GM12878 (cell line): ENCODE data around the gene TNRC6C. TPM values are rescaled to one million over a fixed set of nuclear protein-coding genes. Genes with fewer than 3 reads are reported as not detected.

ENCODE experiments used
- BACH1 ChIP-seq: fragments of 450-650 bp; IDR thresholded peaks from 2 replicates; pipeline ENCODE4 v1.6.1; 2017; ENCODE audit warnings: mild to moderate bottlenecking, borderline replicate concordance
- BHLHE40 ChIP-seq, 2 experiments: fragments of 450-650 bp in 1 of 2; IDR thresholded peaks; 2 replicates each; pipeline ENCODE4 v1.6.1; 2011 to 2017; ENCODE audit warnings: low read depth in 2 of 2, borderline replicate concordance in 1 of 2, improper control_type of control experiment in 1 of 2, low read length in 1 of 2, mild to moderate bottlenecking in 1 of 2
- CREM ChIP-seq: IDR thresholded peaks from 2 replicates; pipeline ENCODE4 v1.6.1; 2014; ENCODE audit warnings: antibody characterized with exemption, low read depth
- CTCF ChIP-seq, 3 experiments: IDR thresholded peaks in 2 of 3; conservative IDR thresholded peaks in 1 of 3; 2 replicates each; pipeline ENCODE4 v1.5.1; 2011; ENCODE audit warnings: low read depth in 3 of 3, low read length in 3 of 3, mild to moderate bottlenecking in 3 of 3, control low read depth in 2 of 3, moderate library complexity in 2 of 3, inconsistent platforms in 1 of 3, mixed read lengths in 1 of 3; ENCODE audit not compliant: control insufficient read depth in 2 of 3, insufficient read depth in 1 of 3; ENCODE audit errors: extremely low read depth in 1 of 3
- E2F4 ChIP-seq: IDR thresholded peaks from 2 replicates; pipeline ENCODE4 v1.6.1; 2012; ENCODE audit warnings: low read depth, low read length, improper control_type of control experiment
- ESRRA ChIP-seq: IDR thresholded peaks from 2 replicates; pipeline ENCODE4 v1.6.1; 2012; ENCODE audit warnings: mild to moderate bottlenecking, low read length, improper control_type of control experiment
- FOXM1 ChIP-seq: IDR thresholded peaks from 2 replicates; pipeline ENCODE4 v1.6.1; 2012; ENCODE audit warnings: low read depth, mild to moderate bottlenecking, inconsistent platforms, low read length, moderate library complexity
- IKZF2 ChIP-seq, 2 experiments: fragments of 450-650 bp; IDR thresholded peaks; 2 replicates each; pipeline ENCODE4 v1.6.1; 2017; ENCODE audit warnings: mild to moderate bottlenecking in 2 of 2, moderate library complexity in 2 of 2
- MAX ChIP-seq: IDR thresholded peaks from 2 replicates; pipeline ENCODE4 v1.6.1; 2012; ENCODE audit warnings: low read depth, low read length, improper control_type of control experiment
- MEF2A ChIP-seq: IDR thresholded peaks from 2 replicates; pipeline ENCODE4 v1.6.1; 2011; ENCODE audit warnings: low read depth, mild to moderate bottlenecking, low read length, moderate library complexity; ENCODE audit not compliant: insufficient read depth
- MEF2B ChIP-seq: fragments of 450-650 bp; IDR thresholded peaks from 2 replicates; pipeline ENCODE4 v1.6.1; 2018; ENCODE audit warnings: mild to moderate bottlenecking, moderate library complexity; ENCODE audit not compliant: partially characterized antibody, poor library complexity, severe bottlenecking
- SKIL ChIP-seq: fragments of 450-650 bp; IDR thresholded peaks from 2 replicates; pipeline ENCODE4 v1.6.1; 2017; ENCODE audit warnings: mild to moderate bottlenecking, low read depth, inconsistent platforms; ENCODE audit not compliant: poor library complexity, severe bottlenecking
- SMARCA5 ChIP-seq: fragments of 450-650 bp; IDR thresholded peaks from 2 replicates; pipeline ENCODE4 v1.6.1; 2017; ENCODE audit warnings: mild to moderate bottlenecking
- SP1 ChIP-seq: IDR thresholded peaks from one replicate; pipeline ENCODE4 v1.6.1; 2011; ENCODE audit warnings: low read depth, low read length
- TBL1XR1 ChIP-seq: IDR thresholded peaks from 2 replicates; pipeline ENCODE4 v1.6.1; 2012; ENCODE audit warnings: low read depth, low read length, improper control_type of control experiment
- USF2 ChIP-seq: IDR thresholded peaks from 2 replicates; pipeline ENCODE4 v1.6.1; 2011; ENCODE audit warnings: low read depth, low read length, improper control_type of control experiment, borderline replicate concordance
- ZNF592 ChIP-seq: fragments of 450-650 bp; IDR thresholded peaks from 2 replicates; pipeline ENCODE4 v1.6.1; 2017; ENCODE audit warnings: mild to moderate bottlenecking, moderate library complexity
- polyA plus RNA-seq, 11 experiments: library from polyadenylated mRNA; depleted of rRNA in 4 of 11; unstranded in 6 of 11; stranded (reverse) in 5 of 11; fragments of >200 nt; fragmentation: Nextera tagmentation in 4 of 11; fragmentation: Illumina TruSeq in 1 of 11; extraction: Ambion mirVana in 4 of 11; extraction: Trizol in 1 of 11; gene quantifications; 1 replicate in 1 of 11; 2 replicates in 10 of 11; pipeline versions ENCODE4 v1.2.1 to v1.2.3, GENCODE V29; 2011 to 2016; ENCODE audit warnings: inconsistent platforms in 2 of 11, missing spikeins in 2 of 11, low read depth in 1 of 11
- total RNA-seq, 4 experiments: library from RNA; depleted of rRNA in 3 of 4; stranded (reverse); fragments of >200 nt in 3 of 4; fragmentation: Illumina TruSeq in 1 of 4; extraction: Trizol in 1 of 4; gene quantifications; 2 replicates each; pipeline versions ENCODE4 v1.2.1 to v1.2.3, GENCODE V29; 2013 to 2021

TNRC6C gene
- total and polyA plus RNA-seq, 10 of the 15 experiments (the other 5 are each of a cell fraction or from before 2014, with no cell fraction given): 0.40 to 6.1 (median 0.96) TPM

- no peak for TF ChIP-seq MEF2A
- no peak for TF ChIP-seq FOXM1
- peak; percentile 32; the same call in 1 of the 2 replicates for TF ChIP-seq MAX
- 0 out of 2 replicates have a peak, but pooled peaks have one; percentile 22 for TF ChIP-seq CREM
- TF ChIP-seq CTCF (IDR thresholded peaks at IDR 0.05 in 2 of 3, conservative IDR thresholded peaks at IDR 0.05 in 1 of 3; ENCODE audit: control insufficient read depth in 2 of 3, extremely low read depth in 1 of 3, insufficient read depth in 1 of 3, low read depth in 3 of 3, low read length in 3 of 3): no peak
- peak in 1 of 2 experiments; percentile 32; a peak in 1 of 4 replicates for TF ChIP-seq BHLHE40 (IDR thresholded peaks at IDR 0.05; ENCODE audit: borderline replicate concordance in 1 of 2, low read depth in 2 of 2, low read length in 1 of 2)
- TF ChIP-seq E2F4: no peak
- TF ChIP-seq SMARCA5: no peak
- TF ChIP-seq IKZF2 (IDR thresholded peaks at IDR 0.05): peak; percentile 46 to 53; a peak in 2 of 4 replicates
- peak; percentile 79 for TF ChIP-seq MEF2B
- no peak for TF ChIP-seq BACH1
- 0 out of 2 replicates have a peak, but pooled peaks have one; percentile 53 for TF ChIP-seq ZNF592
- TF ChIP-seq SP1: no peak
- TF ChIP-seq SKIL: no peak
- peak; percentile 44; the same call in 1 of the 2 replicates for TF ChIP-seq USF2
- TF ChIP-seq ESRRA: 0 out of 2 replicates have a peak, but pooled peaks have one; percentile 21
- TF ChIP-seq TBL1XR1: peak; percentile 83
Measured at GRCh38 chr17:78130437-78131101, 172.1 kb downstream of the TNRC6C start, which contains the start of gene TMC8 (continued).
